ENCODE data around the gene ETS1. TPM values are rescaled to one million over a fixed set of nuclear protein-coding genes. Genes with fewer than 3 reads are reported as not detected.

The ETS1 gene
- total RNA-seq, 1 donor from 2014 or later: 154 TPM

DNA sequence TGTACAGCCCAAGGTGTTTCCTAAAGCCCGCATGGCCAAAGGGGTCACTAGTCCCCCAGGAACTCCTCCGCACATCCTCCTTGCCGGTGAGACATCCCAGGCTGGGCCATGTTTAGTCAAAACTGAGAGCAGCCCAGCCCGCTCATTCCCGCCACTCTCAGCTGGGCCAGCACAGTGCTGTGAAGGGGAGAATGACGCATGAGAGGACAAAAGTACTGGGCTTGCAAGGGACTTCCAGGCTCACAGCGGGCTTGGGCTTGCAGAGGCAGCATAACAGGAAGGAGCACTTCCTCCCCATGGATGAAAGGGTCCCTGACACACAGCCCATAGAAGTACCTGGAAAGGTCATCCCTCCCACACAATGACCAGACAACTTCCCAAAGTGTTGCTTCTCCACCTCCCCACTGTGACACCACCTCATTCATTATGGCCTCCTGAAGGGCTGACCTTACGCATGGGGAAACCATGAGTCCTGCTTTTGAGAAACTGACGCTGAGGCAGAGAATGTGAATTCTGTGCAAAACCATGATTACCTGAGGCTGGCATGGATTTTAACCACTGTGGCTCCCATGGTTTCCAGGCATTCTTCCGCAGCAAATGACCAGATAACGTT lies 19.1 kb downstream of the ETS1 start:
- no peak for DNase-seq (ENCODE audit: low spot score)

DNA sequence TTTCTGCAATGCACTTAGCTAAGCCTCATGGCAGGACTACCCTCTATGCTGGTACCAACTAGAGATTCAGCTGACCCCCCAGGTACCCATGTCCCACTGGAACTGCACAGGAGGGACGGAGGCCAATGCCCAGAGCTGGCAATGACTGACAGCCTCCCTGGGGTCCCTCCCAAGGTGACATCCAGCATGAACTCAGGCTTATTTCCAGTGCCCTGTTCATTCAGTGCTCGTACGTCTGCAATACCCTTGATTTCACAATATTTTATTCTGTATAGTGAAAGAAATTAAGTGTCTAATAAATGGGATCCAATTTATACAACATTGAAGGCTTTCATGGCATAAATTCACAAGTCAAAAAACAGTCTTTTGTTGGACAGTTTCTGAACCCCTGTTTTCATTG lies 20.2 kb downstream of the ETS1 start:
- DNase-seq (ENCODE audit: low spot score): no peak

DNA sequence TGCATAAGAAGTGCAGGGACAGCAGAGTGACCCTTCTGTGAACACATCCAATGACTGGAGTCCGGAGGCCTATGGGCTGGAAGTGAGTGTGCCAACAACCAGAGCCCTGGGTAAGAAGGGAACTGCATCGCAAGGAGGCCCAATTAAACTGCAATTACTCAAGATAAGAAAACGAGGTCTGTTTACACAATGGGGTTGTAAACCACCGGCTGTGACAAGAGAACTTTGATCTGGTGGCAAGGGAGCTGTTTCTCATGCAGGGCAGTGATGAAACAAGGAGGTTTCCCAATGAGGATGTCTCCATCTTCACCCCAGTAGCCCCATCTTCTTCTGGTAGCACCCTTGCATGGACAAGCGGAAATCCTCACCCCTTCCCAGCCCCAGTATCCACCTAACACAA lies 21.5 kb downstream of the ETS1 start:
- DNase-seq (ENCODE audit: low spot score): no peak

DNA sequence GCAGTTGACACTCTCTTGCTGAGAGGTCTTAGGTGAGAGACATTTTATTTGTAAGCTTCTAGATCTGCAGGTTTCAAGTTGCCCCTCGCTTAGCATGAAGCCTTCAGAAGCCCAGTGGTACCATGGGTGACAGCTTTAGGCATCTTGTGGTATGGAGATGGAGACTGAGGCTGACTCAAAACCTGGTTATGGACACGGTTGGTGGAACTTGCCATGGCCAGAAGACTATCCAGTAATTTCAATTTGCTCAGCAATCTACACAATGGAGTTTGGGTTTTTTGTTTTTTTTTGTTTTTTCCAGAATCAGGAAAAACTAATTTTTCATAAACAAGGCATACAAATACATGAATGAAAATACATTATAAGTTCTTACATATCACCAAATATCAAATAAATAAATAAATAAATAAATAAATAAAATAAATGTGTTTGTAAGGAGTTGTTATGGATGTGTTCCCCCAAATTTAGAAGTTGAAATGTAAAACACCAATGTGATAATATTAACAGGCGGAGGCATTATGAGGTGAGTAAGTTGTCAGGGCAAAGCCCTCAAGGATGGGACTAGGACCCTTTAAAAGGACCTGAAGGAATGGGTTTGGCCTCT lies 22.6 kb downstream of the ETS1 start:
- no peak for DNase-seq (ENCODE audit: low spot score)

DNA sequence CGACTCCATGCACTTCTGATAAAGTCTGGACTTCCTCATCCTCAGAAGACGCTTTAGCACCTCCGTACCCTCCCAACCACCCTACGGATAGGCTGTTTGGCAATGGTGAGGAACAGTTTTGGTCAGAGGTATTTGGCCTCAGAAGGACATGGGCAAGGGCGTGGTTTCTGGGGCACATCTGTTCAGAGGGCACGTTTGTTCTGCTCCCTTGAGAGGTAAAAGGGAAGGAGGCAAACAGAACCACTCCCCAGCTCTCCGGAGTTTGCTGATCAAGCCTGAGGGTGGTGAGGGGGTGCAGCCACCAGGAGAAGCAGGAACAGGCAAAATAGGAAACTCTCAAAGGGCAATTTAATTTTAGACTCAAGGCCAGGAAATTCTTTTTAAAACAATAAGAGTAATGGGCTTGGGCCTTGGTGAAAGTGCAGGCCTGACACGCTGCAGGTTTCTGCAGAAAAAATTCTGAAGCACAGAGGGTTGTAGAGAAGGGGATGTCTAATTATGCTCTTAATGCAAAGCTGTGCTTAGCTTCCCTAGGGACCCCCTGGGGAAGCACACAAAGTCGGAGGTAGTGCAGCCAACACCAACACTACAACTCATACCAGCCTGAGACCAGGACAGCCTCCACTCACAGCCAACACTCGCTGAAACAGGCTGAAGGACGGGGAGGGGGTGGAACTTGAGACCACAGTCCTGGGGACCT lies 23.3 kb downstream of the ETS1 start:
- no peak for DNase-seq (ENCODE audit: low spot score)

DNA sequence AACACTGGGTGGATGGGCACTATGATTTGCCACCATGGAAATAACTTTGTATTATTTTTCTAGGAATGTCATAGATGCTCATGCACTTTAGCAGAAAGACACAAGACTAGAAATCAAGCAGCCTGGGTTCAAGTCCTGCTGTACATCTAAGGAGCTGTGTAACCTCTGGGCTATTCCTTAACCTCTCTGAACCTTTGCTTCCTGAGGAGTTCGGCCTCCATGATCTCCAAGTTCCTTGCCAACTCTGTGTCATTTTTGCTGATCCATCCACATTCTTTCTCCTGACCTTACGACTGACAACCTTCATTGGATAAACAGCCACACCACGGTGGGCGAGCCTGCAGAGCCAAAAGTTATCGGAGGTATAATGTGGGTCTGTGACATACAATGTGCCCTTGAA lies 24.1 kb downstream of the ETS1 start:
- DNase-seq (ENCODE audit: low spot score): no peak

DNA sequence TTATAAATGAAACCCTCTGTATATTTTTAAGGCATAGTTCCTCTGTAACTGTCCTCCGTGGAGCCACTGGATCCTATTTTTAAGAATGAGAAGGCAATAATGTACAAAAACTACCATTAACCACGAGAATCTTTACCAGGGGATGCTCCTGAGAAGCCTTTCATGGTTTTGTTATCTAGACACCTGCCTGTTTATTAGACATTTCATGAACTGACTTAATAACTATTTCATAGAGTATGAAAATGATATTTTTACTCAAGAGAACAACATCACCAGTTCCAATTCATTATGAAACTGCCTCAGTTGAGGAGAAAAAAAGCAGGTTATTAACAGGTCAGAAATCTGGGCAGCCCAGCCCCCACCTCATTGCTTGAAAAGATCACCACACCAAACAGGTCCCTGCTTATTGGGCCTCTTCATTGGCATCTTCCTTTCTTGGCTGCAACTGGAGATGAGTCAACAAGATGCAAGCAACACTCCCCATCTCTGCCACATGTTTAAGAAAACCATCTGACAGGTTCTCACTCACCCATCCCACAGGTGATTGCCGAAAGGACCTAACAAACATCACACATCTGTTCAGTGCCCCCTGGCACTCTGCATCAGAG lies 27.8 kb downstream of the ETS1 start:
- DNase-seq (ENCODE audit: low spot score): no peak

DNA sequence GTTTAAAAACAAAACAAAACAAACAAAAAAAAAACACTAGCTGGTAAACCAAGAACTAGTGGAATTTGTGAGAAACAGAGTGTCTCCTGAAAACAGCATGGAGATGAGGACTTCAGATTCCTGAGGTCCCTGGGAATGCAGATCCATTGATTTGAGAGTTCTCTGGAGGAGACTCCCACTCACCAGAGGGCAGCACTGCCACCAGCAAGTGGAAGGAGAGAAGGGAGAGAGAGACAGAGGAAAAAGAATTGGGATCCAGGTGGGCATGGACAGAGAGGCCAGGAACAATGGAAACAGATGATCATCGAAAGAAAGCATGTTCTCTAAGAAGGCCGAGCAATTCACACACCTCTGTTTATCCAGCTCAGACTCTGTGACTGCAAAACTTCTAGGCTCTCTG lies 31.8 kb downstream of the ETS1 start:
- DNase-seq (ENCODE audit: low spot score): no peak

DNA sequence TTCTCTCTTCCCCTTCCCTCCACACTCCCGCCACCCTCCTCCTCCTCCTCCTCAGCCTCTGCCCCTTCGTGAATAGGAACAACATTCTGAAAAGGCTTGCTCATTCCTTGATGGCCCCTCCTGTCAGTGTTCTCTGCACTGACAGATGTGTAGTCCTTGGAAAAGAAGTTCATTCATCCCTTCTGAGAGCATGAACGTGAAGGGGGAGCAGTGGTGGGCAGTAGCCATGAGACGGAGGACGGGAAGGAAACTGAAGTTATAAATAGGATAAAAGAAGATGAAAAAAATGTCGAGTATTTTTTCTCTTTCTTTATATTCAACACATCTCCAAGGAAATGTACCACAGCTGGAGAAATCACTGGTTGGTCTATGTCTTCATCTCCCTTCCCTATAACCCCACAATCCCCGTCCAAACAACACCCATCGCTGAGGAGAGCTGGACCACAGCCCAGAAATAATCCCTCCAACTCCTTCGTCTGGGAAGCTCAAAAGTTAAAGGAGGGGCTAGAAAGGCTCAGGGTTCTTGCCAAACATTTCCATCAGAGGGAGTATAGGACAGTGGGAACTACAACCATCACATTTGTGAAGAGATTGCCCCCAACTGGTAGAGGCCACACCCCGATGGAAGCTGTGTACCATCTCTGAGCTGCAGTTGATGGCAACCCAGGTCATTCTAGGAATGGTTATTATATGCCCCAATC lies 33.5 kb downstream of the ETS1 start:
- no peak for DNase-seq (ENCODE audit: low spot score)

DNA sequence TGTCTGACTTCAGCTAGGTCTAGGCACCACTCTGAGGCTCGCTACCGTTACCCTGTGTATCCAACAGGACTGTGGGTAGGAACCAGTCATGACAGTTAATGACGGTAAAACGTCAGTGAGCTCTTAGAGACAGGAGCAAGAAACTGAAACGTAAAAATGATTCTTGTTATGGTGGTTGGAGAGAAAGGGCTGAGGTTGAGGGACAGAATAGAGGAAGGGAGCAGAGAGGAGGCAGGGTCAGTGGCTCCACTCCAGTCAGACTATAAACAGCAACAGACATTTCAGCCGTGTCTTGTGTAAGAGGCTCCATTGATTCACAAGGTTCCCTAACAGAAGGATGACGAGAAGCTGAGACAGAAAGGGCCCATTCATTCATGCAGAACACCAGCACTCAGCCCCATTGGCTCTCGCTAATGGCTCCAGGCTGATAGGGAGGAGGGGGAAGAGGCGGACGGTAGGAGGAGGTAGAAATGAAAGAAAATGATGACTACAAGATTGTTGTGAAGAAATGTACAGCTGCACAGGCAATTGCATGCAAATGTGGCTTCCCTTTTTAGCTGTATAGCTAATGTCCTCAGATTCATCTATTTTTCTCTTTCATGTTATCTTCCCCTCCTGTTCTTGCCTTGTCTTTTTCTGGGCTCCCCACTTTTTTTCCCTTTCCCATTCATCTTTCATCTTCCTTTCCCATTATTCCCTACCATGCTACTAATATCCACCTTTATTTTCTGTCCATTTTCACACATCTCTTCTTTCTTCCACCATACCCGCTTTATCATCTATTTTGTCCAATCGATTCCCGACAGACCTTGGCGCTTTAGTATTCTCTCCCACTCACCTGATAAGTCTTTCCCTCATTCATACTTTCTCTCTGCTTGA lies 34.3 kb downstream of the ETS1 start:
- DNase-seq (ENCODE audit: low spot score): no peak

DNA sequence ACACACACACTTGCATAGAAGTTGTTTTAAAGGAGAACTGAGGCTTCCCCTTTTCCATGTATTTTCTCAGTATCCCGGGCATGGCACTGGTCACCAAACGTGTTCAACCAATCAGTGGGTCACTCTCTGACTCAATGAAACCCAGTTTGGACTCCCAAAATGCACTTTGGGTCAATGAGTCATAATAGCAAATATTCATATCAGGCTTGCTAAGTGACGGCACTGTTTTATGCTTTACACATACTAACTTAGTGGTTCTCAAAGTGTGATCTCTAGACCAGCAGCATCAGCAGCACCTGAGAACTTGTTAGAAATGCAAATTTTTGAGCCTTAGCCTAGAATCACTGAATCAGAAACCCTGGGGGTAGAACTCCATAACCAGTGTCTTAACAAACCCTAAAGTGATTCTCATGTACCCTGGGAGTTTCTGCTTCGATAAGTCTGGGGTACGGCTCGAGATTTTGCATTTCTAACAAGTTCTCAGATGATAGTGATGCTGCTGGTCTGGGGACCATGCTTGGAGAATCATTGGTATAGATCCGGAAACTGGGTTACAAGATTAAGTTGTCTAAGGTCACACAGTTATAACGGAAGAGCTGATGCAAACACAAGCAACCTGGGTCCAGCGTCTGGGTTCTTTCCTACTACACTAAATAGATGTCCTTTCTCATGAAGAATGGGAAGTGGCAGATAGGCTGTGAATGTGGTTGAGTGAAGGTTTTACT lies 35.6 kb downstream of the ETS1 start:
- no peak for DNase-seq (ENCODE audit: low spot score)

DNA sequence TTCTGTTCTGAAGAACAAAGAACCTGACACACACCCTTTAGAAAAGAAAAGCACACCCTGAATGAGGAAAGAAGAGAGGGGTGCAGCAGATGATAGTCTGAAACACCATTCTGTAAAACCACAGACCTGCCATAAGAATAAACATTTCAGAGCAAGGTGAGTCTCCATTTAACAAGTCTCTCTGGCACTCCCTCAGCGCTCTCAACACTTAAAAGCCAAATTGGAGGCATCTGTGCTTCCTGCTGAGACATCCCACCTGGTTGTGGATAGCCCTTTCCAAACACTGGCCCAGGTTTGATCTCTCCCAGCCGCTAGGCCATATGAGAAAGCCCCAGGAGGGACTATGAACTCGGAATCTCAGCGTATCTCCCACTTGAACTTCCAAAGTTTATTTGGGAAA lies 36.3 kb downstream of the ETS1 start:
- no peak for DNase-seq (ENCODE audit: low spot score)

DNA sequence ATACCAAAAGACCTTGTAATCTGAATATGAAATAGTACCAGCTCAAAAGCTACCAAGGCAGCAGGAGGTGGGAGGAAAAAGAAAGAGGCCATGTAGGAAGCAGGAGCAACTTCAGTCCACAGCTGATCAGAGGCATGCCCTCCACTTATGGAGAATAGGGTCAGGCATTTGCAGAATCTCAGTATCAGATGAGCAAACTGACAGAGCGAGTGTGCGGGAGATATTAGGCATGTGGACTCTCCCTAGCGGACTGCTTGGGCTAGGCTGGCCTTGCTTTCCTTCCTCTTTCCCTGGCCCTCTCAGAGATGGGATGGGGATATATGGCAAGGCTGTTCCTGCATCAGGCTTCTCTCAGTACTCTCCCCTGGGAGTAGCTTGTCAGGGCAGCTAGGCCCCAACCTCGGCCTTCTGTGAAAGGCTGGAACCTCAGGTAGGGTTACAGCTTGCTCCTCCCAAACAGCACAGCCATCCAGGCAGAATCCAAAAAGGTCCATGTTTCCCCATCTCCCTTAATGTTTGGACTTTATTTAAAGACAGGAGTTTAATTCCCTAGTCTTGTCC lies 37.0 kb downstream of the ETS1 start:
- no peak for DNase-seq (ENCODE audit: low spot score)

DNA sequence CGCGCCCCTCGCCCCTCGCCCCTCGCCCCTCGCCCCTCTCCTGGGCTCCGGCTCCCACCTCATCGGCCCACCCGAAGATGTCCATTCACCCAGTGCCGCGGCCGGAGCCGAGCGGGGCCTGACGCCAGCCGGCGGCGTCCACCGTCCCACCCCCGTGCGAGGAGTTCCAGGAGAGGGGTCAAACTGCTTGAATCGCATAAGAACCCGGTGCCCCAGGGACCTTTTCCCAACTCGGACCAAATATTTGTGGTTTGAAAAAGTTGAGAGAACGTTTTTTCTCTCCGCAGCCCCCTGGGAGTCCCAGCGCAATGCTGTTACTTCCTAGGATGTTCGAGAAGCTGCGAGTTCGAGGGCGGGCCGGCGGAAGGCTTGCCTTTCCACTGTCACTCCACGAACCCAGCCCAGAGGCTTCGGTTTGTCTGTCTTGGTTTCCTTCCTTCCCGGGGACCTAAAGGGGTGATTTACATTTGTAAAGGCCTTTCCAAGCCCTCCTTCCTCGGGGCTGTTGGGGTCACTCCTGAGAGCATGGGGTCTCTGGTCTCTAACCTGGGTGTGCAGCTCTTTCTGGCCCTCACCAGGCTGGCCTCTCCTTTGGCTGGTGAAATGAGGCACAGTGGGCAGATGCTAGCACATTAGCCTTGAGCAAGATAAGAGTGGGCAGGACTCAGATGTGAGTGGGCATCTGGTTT lies 38.0 kb downstream of the ETS1 start:
- no peak for DNase-seq (ENCODE audit: low spot score)

DNA sequence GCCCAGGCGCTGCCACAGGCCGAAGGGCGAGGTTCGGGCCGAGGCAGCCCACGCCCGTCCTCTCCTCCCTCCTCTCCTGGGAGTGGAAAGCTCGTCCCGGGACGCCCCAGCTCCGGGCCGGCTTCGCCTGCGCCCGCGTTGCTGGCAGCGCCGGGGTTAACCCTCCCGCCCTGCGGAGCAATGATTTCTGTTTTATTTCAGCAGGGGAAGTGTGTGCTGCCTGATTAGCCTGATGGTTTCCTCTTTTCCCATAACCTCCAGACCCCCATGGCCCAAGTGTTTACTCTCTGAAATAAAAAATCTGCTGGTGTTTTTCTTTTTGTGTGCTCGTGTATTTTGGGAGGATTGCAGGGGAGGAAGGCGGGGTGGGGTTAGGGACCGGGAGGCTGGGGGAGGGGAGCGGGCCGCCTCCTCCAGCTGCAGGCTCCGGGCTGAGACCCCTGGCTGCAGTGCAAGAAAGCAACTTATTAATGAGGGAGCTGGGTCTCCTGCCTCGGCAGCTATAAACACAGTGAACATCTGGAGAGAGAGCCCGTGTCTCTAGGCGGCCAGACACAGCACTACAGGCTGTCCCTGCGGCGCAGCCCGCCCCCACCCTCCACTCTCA lies 38.6 kb downstream of the ETS1 start:
- DNase-seq (ENCODE audit: low spot score): no peak

DNA sequence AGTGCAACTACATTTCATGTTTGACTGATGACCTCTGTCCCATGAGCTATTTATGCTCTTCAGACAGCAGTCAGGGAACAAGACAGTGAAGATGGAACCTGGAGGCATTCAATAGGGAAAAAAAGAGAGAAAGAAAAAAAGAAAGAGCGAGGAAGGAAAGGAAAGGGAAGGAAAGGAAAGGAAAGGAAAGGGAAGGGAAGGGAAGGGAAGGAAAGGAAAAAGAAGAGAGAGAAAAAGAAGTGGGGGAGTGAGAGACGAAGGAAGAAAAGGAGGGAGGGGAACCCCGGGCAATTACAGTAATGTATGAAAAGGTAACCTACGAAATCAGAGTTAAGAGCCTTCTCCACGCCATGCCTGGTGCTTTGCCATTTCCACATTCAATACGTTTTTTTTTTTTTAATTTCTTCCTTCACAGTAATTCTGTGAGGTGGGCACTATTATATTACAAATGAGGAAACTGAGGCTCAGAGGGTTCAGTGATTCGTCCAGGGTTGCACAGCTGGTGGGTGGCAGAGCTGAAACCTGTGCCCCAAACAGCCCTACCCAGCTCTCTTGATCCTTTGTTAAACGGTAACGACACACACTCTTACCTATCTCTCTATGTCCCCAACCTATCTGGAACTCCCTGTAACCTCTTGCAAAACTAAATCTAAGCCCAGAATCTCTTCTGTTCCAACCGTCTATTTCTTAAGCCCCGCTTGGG lies 39.3 kb downstream of the ETS1 start:
- DNase-seq (ENCODE audit: low spot score): no peak

DNA sequence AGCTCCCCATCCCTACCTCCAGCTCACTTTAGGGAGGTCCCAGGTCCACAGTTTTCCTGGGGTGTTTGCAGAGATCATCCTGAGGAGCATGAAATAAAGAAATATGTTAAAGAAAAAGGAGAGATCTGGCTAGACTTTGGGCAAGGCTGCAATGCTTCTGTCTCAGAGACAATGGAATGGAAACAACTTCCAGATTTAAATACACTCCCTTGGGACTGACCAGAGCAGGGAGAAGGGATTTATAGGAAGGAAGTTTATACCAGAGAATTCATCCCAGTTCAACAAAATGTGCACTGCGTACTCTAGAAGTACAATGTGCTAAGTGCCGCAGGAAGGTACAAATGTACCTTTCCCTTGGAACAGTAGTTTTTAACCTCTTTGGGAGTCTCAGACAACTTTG lies 40.4 kb downstream of the ETS1 start:
- no peak for DNase-seq (ENCODE audit: low spot score)

DNA sequence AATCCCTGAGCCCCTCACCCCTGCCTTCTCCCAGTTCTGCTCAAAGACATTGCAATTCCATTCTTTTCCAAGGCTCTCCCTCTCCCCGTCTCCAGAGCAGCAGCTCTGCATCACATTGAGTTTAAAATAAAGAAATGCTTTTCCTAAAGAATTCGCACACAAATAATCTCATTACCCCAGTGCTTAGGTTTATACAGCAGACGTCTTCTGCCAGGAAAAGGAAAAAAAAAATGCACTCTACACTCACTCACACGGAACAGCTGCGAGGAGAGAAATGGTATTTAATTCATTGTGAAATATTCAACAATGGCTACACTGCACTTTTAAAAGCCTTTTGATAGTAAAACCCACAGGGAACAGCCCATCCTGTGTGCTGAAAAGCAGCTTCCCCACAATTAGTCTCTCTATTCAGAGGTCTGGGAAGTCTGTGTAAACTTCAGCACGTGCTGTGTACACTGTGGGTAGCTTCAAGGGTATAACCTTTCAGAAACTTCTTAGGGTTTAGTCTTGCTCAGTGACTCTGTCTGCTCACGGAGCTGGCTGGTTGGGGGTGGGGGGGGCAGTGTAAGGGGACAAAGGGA lies 42.8 kb downstream of the ETS1 start:
- DNase-seq (ENCODE audit: low spot score): no peak

Data from mesenteric fat pad (tissue), 1 donor.